Nephron (organoid): ENCODE data around the gene TMEM26.

ENCODE experiments used
- H3K27ac Mint-ChIP-seq, 3 experiments: 2 replicates each; pipeline ENCODE4 v1.8.0; 2020; ENCODE audit warnings: mixed read lengths in 3 of 3, mild to moderate bottlenecking in 2 of 3, moderate library complexity in 1 of 3
- H3K27me3 Mint-ChIP-seq: 2 replicates; pipeline ENCODE4 v1.8.0; 2021; ENCODE audit warnings: low read depth, mild to moderate bottlenecking, moderate library complexity, mixed read lengths
- H3K36me3 Mint-ChIP-seq: 2 replicates; pipeline ENCODE4 v1.8.0; 2020; ENCODE audit warnings: low read depth, mixed read lengths
- H3K4me1 Mint-ChIP-seq: 2 replicates; pipeline ENCODE4 v1.8.0; 2020; ENCODE audit warnings: mixed read lengths
- H3K4me3 Mint-ChIP-seq, 3 experiments: 2 replicates each; pipeline ENCODE4 v1.8.0; 2020; ENCODE audit warnings: mild to moderate bottlenecking in 3 of 3, mixed read lengths in 3 of 3, moderate library complexity in 2 of 3
- H3K9me3 Mint-ChIP-seq: 2 replicates; pipeline ENCODE4 v1.8.0; 2020; ENCODE audit warnings: mixed read lengths
- TF ChIP-seq, protein P1 (sequence below), 3 experiments: fragments of 200-600 bp; sonication (generic); IDR thresholded peaks; one replicate each; pipeline ENCODE4 v1.5.0; 2021; ENCODE audit warnings: antibody characterized with exemption in 3 of 3; ENCODE audit not compliant: unreplicated experiment in 3 of 3

Gene TMEM26

GRCh38 chr10:61378865-61379264 lies 74.3 kb downstream of the TMEM26 start:
- no peaks in the 10 kb centered on the region for H3K27me3 Mint-ChIP-seq
- TF ChIP-seq, protein P1, sequence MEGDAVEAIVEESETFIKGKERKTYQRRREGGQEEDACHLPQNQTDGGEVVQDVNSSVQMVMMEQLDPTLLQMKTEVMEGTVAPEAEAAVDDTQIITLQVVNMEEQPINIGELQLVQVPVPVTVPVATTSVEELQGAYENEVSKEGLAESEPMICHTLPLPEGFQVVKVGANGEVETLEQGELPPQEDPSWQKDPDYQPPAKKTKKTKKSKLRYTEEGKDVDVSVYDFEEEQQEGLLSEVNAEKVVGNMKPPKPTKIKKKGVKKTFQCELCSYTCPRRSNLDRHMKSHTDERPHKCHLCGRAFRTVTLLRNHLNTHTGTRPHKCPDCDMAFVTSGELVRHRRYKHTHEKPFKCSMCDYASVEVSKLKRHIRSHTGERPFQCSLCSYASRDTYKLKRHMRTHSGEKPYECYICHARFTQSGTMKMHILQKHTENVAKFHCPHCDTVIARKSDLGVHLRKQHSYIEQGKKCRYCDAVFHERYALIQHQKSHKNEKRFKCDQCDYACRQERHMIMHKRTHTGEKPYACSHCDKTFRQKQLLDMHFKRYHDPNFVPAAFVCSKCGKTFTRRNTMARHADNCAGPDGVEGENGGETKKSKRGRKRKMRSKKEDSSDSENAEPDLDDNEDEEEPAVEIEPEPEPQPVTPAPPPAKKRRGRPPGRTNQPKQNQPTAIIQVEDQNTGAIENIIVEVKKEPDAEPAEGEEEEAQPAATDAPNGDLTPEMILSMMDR (IDR thresholded peaks at IDR 0.05; ENCODE audit: unreplicated experiment in 3 of 3), result no peak
- peaks cover 4% of the 10 kb centered on the region for H3K36me3 Mint-ChIP-seq
- no peak overlapping the region for H3K27ac Mint-ChIP-seq
- no peak overlapping the region for H3K4me3 Mint-ChIP-seq
- no peaks in the 10 kb centered on the region for H3K4me1 Mint-ChIP-seq
- H3K9me3 Mint-ChIP-seq, result peaks cover 47% of the 10 kb centered on the region

DNA sequence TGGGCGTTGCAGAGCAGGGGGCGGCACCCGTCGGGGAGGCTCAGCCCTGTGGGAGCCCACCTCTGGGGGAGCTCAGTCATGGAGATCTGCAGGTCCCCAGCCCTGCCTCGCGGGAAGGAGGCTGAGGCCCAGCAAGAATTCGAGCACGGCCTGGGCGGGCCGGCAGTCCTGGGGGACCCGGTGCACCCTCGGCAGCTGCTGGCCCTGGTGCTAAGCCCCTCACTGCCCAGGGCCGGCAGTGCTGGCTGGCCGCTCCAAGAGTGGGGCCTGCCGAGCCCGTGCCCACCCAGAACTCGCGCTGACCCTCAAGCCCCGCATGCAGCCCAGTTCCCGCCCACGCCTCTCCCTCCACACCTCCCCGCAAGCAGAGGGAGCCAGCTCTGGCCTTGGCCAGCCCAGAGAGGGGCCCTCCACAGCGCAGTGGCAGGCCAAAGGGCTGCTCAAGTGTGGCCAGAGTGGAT lies 76.2 kb downstream of the TMEM26 start:
- Mint-ChIP-seq H3K36me3 (peaks cover 4% of the 10 kb centered on the region), H3K4me3 (no peak overlapping the region), H3K9me3 (peaks cover 47% of the 10 kb centered on the region), H3K27ac (no peak overlapping the region), H3K4me1 (no peaks in the 10 kb centered on the region), H3K27me3 (no peaks in the 10 kb centered on the region)
- TF ChIP-seq, protein P1 (IDR thresholded peaks at IDR 0.05; ENCODE audit: unreplicated experiment in 3 of 3), result no peak

DNA sequence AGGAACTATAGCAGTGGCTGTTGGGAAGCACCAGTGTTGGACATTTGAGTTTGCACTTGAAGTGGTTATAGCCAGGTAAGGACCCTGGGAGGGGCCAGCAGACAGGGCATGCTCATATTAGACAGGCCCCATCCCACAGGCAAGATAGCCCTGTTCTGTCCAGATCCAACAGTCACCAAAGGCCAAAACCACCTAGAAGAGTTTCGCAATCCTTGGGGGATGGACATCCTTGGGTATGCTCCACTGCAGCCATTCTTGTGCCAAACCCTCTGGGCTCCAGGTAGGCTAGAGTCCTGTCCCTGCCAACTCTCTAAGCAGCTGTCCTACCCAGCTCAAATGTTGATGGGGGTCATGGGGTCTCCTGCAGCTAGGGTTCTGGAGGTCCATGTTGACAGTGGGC lies 76.8 kb downstream of the TMEM26 start:
- peaks cover 47% of the 10 kb centered on the region for H3K9me3 Mint-ChIP-seq
- no peaks in the 10 kb centered on the region for H3K4me1 Mint-ChIP-seq
- H3K4me3 Mint-ChIP-seq, result no peak overlapping the region
- peaks cover 4% of the 10 kb centered on the region for H3K36me3 Mint-ChIP-seq
- TF ChIP-seq, protein P1 (IDR thresholded peaks at IDR 0.05; ENCODE audit: unreplicated experiment in 3 of 3), result no peak
- H3K27me3 Mint-ChIP-seq, result no peaks in the 10 kb centered on the region
- H3K27ac Mint-ChIP-seq, result no peak overlapping the region

DNA sequence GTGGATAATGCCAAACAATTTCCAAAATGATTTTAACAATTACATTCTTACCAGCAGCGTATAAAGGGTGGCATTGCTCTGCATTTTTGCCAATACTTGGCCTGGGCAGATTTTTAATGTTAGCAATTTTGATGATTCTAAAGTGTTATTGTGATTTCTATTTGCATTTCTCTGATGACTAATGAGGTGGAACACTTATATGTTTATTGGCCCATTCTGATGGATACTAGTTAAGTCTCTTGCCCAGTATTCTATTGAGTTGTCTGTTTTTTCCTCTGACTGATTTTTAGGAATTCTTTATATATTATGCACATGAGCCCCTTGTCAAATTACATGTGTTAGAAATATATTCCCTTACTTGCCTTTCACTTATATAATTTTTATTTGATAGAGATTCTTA lies 86.8 kb downstream of the TMEM26 start:
- Mint-ChIP-seq H3K36me3 (no peaks in the 10 kb centered on the region), H3K27me3 (no peaks in the 10 kb centered on the region), H3K4me3 (no peak overlapping the region), H3K9me3 (peaks cover 3% of the 10 kb centered on the region), H3K4me1 (peaks cover 24% of the 10 kb centered on the region), H3K27ac (no peak overlapping the region)
- TF ChIP-seq, protein P1 (IDR thresholded peaks at IDR 0.05; ENCODE audit: unreplicated experiment in 3 of 3), result no peak

GRCh38 chr10:61364619-61365018 lies 88.6 kb downstream of the TMEM26 start:
- TF ChIP-seq, protein P1 (IDR thresholded peaks at IDR 0.05; ENCODE audit: unreplicated experiment in 3 of 3), result no peak
- no peaks in the 10 kb centered on the region for H3K27me3 Mint-ChIP-seq
- peak overlapping the region; percentile 69 to 82 (median 74) for H3K27ac Mint-ChIP-seq
- peaks cover 24% of the 10 kb centered on the region for H3K4me1 Mint-ChIP-seq
- H3K36me3 Mint-ChIP-seq, result no peaks in the 10 kb centered on the region
- peak overlapping the region in 1 of 3 experiments; percentile 2 for H3K4me3 Mint-ChIP-seq
- H3K9me3 Mint-ChIP-seq, result peaks cover 11% of the 10 kb centered on the region

- no peaks in the 10 kb centered on the region for H3K27me3 Mint-ChIP-seq
- H3K27ac Mint-ChIP-seq, result peak overlapping the region; percentile 64 to 97 (median 75)
- TF ChIP-seq, protein P1 (IDR thresholded peaks at IDR 0.05; ENCODE audit: unreplicated experiment in 3 of 3), result no peak
- H3K4me1 Mint-ChIP-seq, result peaks cover 24% of the 10 kb centered on the region
- H3K9me3 Mint-ChIP-seq, result peaks cover 15% of the 10 kb centered on the region
- no peaks in the 10 kb centered on the region for H3K36me3 Mint-ChIP-seq
- no peak overlapping the region for H3K4me3 Mint-ChIP-seq
Observed at GRCh38 chr10:61363006-61363405, 90.2 kb downstream of the TMEM26 start.
